NT2/D1 (cell line): ENCODE results near the gene MBOAT2.

Experiments
- SUZ12 ChIP-seq: IDR thresholded peaks from 2 replicates; pipeline ENCODE4 v1.6.1; 2011; ENCODE audit not compliant: insufficient read length, insufficient read depth; ENCODE audit errors: extremely low read depth
- YY1 ChIP-seq: IDR thresholded peaks from 2 replicates; pipeline ENCODE4 v1.6.1; 2011; ENCODE audit not compliant: insufficient read length, insufficient read depth
- ZNF274 ChIP-seq: IDR thresholded peaks from 2 replicates; pipeline ENCODE4 v1.6.1; 2011; ENCODE audit warnings: mild to moderate bottlenecking, low read depth, low read length

- TF ChIP-seq SUZ12: no peak
- TF ChIP-seq ZNF274: no peak
- no peak for TF ChIP-seq YY1
Observed at GRCh38 chr2:8867363-8867762, 136.1 kb downstream of the MBOAT2 start.
